Mammary epithelial cell (primary cell): ENCODE results near the gene TTC21A.

ENCODE experiments used
- CTCF ChIP-seq, 2 donors: IDR thresholded peaks in 1 of 2; conservative IDR thresholded peaks in 1 of 2; 2 replicates each; pipeline ENCODE4 v1.5.1; 2011 to 2012; ENCODE audit warnings: inconsistent platforms in 2 of 2, low read length in 2 of 2, mild to moderate bottlenecking in 2 of 2, control low read depth in 1 of 2, low read depth in 1 of 2; ENCODE audit not compliant: insufficient read depth in 1 of 2; ENCODE audit errors: extremely low read depth in 1 of 2
- EZH2 ChIP-seq: IDR thresholded peaks from 2 replicates; pipeline ENCODE4 v1.6.1; 2012; ENCODE audit warnings: low read length, inconsistent platforms, borderline replicate concordance

GRCh38 chr3:39113291-39113690 lies 5.8 kb downstream of the TTC21A start:
- TF ChIP-seq CTCF (conservative IDR thresholded peaks at IDR 0.05 in 1 of 2, IDR thresholded peaks at IDR 0.05 in 1 of 2; ENCODE audit: extremely low read depth in 1 of 2, insufficient read depth in 1 of 2, low read depth in 1 of 2, low read length in 2 of 2) = no peak
- TF ChIP-seq EZH2 = no peak
